SH-SY5Y (cell line): ENCODE results near the gene PRKCB.

Source experiments
- GATA2 ChIP-seq: IDR thresholded peaks from 2 replicates; pipeline ENCODE4 v1.6.1; 2011; ENCODE audit warnings: mild to moderate bottlenecking, low read depth, low read length
- GATA3 ChIP-seq: IDR thresholded peaks from 2 replicates; pipeline ENCODE4 v1.6.1; 2011; ENCODE audit warnings: low read depth, mild to moderate bottlenecking, low read length, moderate library complexity

- TF ChIP-seq GATA3 (no peak), GATA2 (no peak)
These were observed 163.9 kb downstream of the PRKCB start for GRCh38 chr16:23999663-24000062.
